SK-N-SH (cell line): Measurements from ENCODE around the gene DENND1A. TPM values are rescaled to one million over a fixed set of nuclear protein-coding genes. Genes with fewer than 3 reads are reported as not detected.

Experiments used
- CTCF ChIA-PET: fragments of 300-600, 350-600 bp; formaldehyde crosslinking; extraction: SDS; loops from one replicate; lab custom pipeline; 2021; lab: Yijun Ruan, JAX
- POLR2A ChIA-PET: fragments of 350-600 bp; sonication (Branson Sonifier 250); formaldehyde crosslinking; extraction: SDS; loops from one replicate; lab custom pipeline; 2020; ENCODE audit warnings: antibody characterized with exemption, inconsistent platforms; lab: Yijun Ruan, JAX
- DNase-seq: peaks from one replicate; pipeline ENCODE4 v3.0.0; 2012
- H2AFZ ChIP-seq: fragments of 200-600 bp; sonication (generic); 2 replicates; pipeline ENCODE4 v1.8.1; 2016; ENCODE audit warnings: antibody characterized with exemption, mild to moderate bottlenecking, low read depth
- H3F3A ChIP-seq: fragments of 200-600 bp; sonication (generic); replicated peaks from 2 replicates; pipeline ENCODE3; 2016; ENCODE audit warnings: antibody characterized with exemption, mild to moderate bottlenecking; ENCODE audit not compliant: insufficient read depth
- H3K27ac ChIP-seq, 2 experiments: fragments of 200-500 bp in 1 of 2; fragments of 200-600 bp in 1 of 2; sonication (Bioruptor generic) in 1 of 2; sonication (generic), shearing (Covaris generic) in 1 of 2; 2 replicates each; pipeline versions ENCODE4 v1.5.1 to v1.6.1; 2014 to 2016; ENCODE audit warnings: low read depth in 2 of 2, inconsistent platforms in 1 of 2, low read length in 1 of 2, mild to moderate bottlenecking in 1 of 2, mixed read lengths in 1 of 2
- H3K27me3 ChIP-seq: fragments of 200-600 bp; sonication (generic), shearing (Covaris generic); 2 replicates; pipeline ENCODE4 v1.6.1; 2016; ENCODE audit warnings: mixed run types; ENCODE audit not compliant: insufficient read depth
- H3K36me3 ChIP-seq, 2 experiments: fragments of 200-500 bp in 1 of 2; fragments of 200-600 bp in 1 of 2; sonication (Bioruptor generic) in 1 of 2; sonication (generic) in 1 of 2; replicated peaks in 1 of 2; 2 replicates each; pipeline versions ENCODE3 to v1.5.1; 2014 to 2016; ENCODE audit warnings: low read length in 1 of 2, mild to moderate bottlenecking in 1 of 2; ENCODE audit not compliant: insufficient read depth in 2 of 2, control insufficient read depth in 1 of 2
- H3K4me1 ChIP-seq, 2 experiments: fragments of 200-500 bp in 1 of 2; fragments of 200-600 bp in 1 of 2; sonication (Bioruptor generic) in 1 of 2; sonication (generic), shearing (Covaris generic) in 1 of 2; 2 replicates each; pipeline versions ENCODE4 v1.5.1 to v1.6.1; 2014 to 2016; ENCODE audit warnings: low read depth in 1 of 2, low read length in 1 of 2, mixed run types in 1 of 2; ENCODE audit not compliant: insufficient read depth in 2 of 2, control insufficient read depth in 1 of 2
- H3K4me2 ChIP-seq: fragments of 200-600 bp; sonication (generic), shearing (Covaris generic); 2 replicates; pipeline ENCODE4 v1.6.1; 2017; ENCODE audit warnings: mixed run types
- H3K4me3 ChIP-seq, 2 experiments: fragments of 200-500 bp in 1 of 2; fragments of 200-600 bp in 1 of 2; sonication (Bioruptor generic) in 1 of 2; sonication (generic), shearing (Covaris generic) in 1 of 2; 2 replicates each; pipeline versions ENCODE4 v1.5.1 to v1.8.1; 2014 to 2016; ENCODE audit warnings: low read depth in 2 of 2, inconsistent platforms in 1 of 2, low read length in 1 of 2, mild to moderate bottlenecking in 1 of 2, mixed read lengths in 1 of 2, moderate library complexity in 1 of 2
- H3K79me2 ChIP-seq: fragments of 200-600 bp; sonication (generic); 2 replicates; pipeline ENCODE4 v1.8.1; 2017; ENCODE audit warnings: mild to moderate bottlenecking; ENCODE audit not compliant: insufficient read depth
- H3K9ac ChIP-seq: fragments of 200-600 bp; sonication (generic); 2 replicates; pipeline ENCODE4 v1.6.1; 2017; ENCODE audit warnings: mixed run types
- H3K9me2 ChIP-seq: fragments of 200-600 bp; sonication (generic); 2 replicates; pipeline ENCODE4 v1.6.1; 2017; ENCODE audit warnings: mixed run types
- H3K9me3 ChIP-seq: fragments of 200-600 bp; sonication (generic); 2 replicates; pipeline ENCODE4 v1.6.1; 2017; ENCODE audit warnings: mixed run types, mild to moderate bottlenecking, moderate library complexity
- H4K20me1 ChIP-seq: fragments of 200-600 bp; sonication (generic); 2 replicates; pipeline ENCODE4 v1.6.1; 2017; ENCODE audit warnings: mild to moderate bottlenecking, mixed run types; ENCODE audit not compliant: insufficient read depth
- CHD2 ChIP-seq: fragments of 150-350 bp; IDR thresholded peaks from 2 replicates; pipeline ENCODE4 v1.6.1; 2018; ENCODE audit warnings: low read length; ENCODE audit not compliant: partially characterized antibody
- EP300 ChIP-seq, 2 experiments: IDR thresholded peaks; 2 replicates each; pipeline versions ENCODE4 v1.4.0 to v1.6.1; 2012; ENCODE audit warnings: borderline replicate concordance in 1 of 2, low read depth in 1 of 2, low read length in 1 of 2
- GATA2 ChIP-seq: sonication (generic); formaldehyde crosslinking; IDR thresholded peaks from 2 replicates; pipeline ENCODE4 v1.5.0; 2020; ENCODE audit warnings: mild to moderate bottlenecking, missing genetic modification reagents
- TAF1 ChIP-seq: IDR thresholded peaks from 2 replicates; pipeline ENCODE4 v1.6.1; 2012; ENCODE audit warnings: low read depth, mild to moderate bottlenecking, low read length, moderate library complexity, borderline replicate concordance
- TCF12 ChIP-seq: IDR thresholded peaks from 2 replicates; pipeline ENCODE4 v1.4.0; 2012
- YY1 ChIP-seq: IDR thresholded peaks from 2 replicates; pipeline ENCODE4 v1.4.0; 2012; ENCODE audit warnings: low read depth, mild to moderate bottlenecking
- WGBS: methylation state at CpG from one replicate; pipeline ENCODE4 v1.1.6; 2017; ENCODE audit warnings: low lambda C conversion rate; 5-methylcytosine and 5-hydroxymethylcytosine counted together
- polyA plus RNA-seq, 3 experiments: library from polyadenylated mRNA; depleted of rRNA; stranded (reverse); fragments of >200 nt; gene quantifications; 2 replicates each; pipeline ENCODE4 v1.2.3, GENCODE V29; 2012
- TF ChIP-seq, protein P1 (sequence below): IDR thresholded peaks from 2 replicates; pipeline ENCODE4; 2012
- TF ChIP-seq, protein P2 (sequence below): fragments of 150-350 bp; IDR thresholded peaks from 2 replicates; pipeline ENCODE4 v1.6.1; 2016; ENCODE audit warnings: mild to moderate bottlenecking, low read depth, low read length

The DENND1A gene
- polyA plus RNA-seq, 1 of the 3 experiments (the other 2 are of a cell fraction), result 25.4 TPM

DNA sequence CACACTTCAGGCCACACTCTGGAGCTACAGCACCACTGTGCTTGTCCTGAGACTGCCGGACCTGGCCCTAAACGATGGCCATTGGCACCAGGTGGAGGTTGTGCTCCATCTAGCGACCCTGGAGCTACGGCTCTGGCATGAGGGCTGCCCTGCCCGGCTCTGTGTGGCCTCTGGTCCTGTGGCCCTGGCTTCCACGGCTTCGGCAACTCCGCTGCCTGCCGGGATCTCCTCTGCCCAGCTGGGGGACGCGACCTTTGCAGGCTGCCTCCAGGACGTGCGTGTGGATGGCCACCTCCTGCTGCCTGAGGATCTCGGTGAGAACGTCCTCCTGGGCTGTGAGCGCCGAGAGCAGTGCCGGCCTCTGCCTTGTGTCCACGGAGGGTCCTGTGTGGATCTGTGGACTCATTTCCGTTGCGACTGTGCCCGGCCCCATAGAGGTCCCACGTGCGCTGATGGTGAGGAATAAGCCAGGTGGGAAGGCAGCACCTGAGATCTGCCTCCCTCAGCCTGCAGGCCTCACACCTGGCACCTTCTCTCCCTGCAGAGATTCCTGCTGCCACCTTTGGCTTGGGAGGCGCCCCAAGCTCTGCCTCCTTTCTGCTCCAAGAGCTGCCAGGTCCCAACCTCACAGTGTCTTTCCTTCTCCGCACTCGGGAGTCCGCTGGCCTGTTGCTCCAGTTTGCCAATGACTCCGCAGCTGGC is 559.2 kb downstream of the DENND1A start:
- H3K4me2 ChIP-seq, result no peak overlapping the region
- DNase-seq, result no peak
- H4K20me1 ChIP-seq, result no peaks in the 10 kb centered on the region
- H3K79me2 ChIP-seq, result no peaks in the 10 kb centered on the region
- peaks cover 51% of the 10 kb centered on the region for H3K27me3 ChIP-seq
- no peak overlapping the region for H3K4me3 ChIP-seq
- ChIA-PET CTCF (interaction anchor here (0.6 to 10.4 kb wide), 6 partner anchors 9 to 1160 kb away, joined by 3 to 77 read pairs (median 8); partner anchors contain the start of gene CRB2), POLR2A (no interaction called here)
- H3K9me2 ChIP-seq, result no peaks in the 10 kb centered on the region
- H2AFZ ChIP-seq, result no peak overlapping the region
- no peaks in the 10 kb centered on the region for H3K9me3 ChIP-seq
- 31% methylated on average over 5 of the region's 29 CpGs for WGBS
- no peak overlapping the region for H3K27ac ChIP-seq
- no peak overlapping the region for H3K9ac ChIP-seq
- H3F3A ChIP-seq, result no peaks in the 10 kb centered on the region
- TF ChIP-seq CHD2, result no peak
- no peak for TF ChIP-seq EP300 (IDR thresholded peaks at IDR 0.05; ENCODE audit: borderline replicate concordance in 1 of 2, low read depth in 1 of 2, low read length in 1 of 2)
- TF ChIP-seq TCF12, result no peak
- TF ChIP-seq, protein P1, sequence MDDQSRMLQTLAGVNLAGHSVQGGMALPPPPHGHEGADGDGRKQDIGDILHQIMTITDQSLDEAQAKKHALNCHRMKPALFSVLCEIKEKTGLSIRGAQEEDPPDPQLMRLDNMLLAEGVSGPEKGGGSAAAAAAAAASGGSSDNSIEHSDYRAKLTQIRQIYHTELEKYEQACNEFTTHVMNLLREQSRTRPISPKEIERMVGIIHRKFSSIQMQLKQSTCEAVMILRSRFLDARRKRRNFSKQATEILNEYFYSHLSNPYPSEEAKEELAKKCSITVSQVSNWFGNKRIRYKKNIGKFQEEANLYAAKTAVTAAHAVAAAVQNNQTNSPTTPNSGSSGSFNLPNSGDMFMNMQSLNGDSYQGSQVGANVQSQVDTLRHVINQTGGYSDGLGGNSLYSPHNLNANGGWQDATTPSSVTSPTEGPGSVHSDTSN, result no peak
- no peak for TF ChIP-seq GATA2 (CRISPR knock-in tag)
- TF ChIP-seq, protein P2, sequence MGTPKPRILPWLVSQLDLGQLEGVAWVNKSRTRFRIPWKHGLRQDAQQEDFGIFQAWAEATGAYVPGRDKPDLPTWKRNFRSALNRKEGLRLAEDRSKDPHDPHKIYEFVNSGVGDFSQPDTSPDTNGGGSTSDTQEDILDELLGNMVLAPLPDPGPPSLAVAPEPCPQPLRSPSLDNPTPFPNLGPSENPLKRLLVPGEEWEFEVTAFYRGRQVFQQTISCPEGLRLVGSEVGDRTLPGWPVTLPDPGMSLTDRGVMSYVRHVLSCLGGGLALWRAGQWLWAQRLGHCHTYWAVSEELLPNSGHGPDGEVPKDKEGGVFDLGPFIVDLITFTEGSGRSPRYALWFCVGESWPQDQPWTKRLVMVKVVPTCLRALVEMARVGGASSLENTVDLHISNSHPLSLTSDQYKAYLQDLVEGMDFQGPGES, result no peak
- TF ChIP-seq YY1, result no peak
- peaks cover 0 to 17% of the 10 kb centered on the region in 2 experiments; a peak in 1 of 4 replicates for H3K4me1 ChIP-seq
- H3K36me3 ChIP-seq, result no peaks in the 10 kb centered on the region

DNA sequence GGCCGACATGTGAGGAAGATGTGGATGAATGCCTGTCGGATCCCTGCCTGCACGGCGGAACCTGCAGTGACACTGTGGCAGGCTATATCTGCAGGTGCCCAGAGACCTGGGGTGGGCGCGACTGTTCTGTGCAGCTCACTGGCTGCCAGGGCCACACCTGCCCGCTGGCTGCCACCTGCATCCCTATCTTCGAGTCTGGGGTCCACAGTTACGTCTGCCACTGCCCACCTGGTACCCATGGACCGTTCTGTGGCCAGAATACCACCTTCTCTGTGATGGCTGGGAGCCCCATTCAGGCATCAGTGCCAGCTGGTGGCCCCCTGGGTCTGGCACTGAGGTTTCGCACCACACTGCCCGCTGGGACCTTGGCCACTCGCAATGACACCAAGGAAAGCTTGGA is 559.8 kb downstream of the DENND1A start:
- H3F3A ChIP-seq, result no peaks in the 10 kb centered on the region
- ChIA-PET CTCF (interaction anchor here (0.6 to 10.4 kb wide), 4 partner anchors 15 to 1159 kb away, joined by 3 to 77 read pairs (median 20); partner anchors contain the start of gene CRB2), POLR2A (no interaction called here)
- no peaks in the 10 kb centered on the region for H3K36me3 ChIP-seq
- H3K4me1 ChIP-seq, result peaks cover 0 to 17% of the 10 kb centered on the region in 2 experiments; a peak in 1 of 4 replicates
- H3K9me3 ChIP-seq, result no peaks in the 10 kb centered on the region
- WGBS, result no CpG with 5 or more reads among the region's 13 CpGs
- no peaks in the 10 kb centered on the region for H4K20me1 ChIP-seq
- no peak overlapping the region for H3K4me3 ChIP-seq
- H3K9me2 ChIP-seq, result no peaks in the 10 kb centered on the region
- H2AFZ ChIP-seq, result no peak overlapping the region
- H3K79me2 ChIP-seq, result no peaks in the 10 kb centered on the region
- TF ChIP-seq, protein P2, result no peak
- no peak for TF ChIP-seq TAF1
- peaks cover 51% of the 10 kb centered on the region for H3K27me3 ChIP-seq
- DNase-seq, result no peak
- no peak overlapping the region for H3K27ac ChIP-seq
- H3K4me2 ChIP-seq, result no peak overlapping the region
- H3K9ac ChIP-seq, result no peak overlapping the region
